Urothelium cell line (cell line): ENCODE measurements around the gene GALR3.

Experiments
- DNase-seq: peaks from one replicate; pipeline ENCODE4 v3.0.0; 2011; ENCODE audit warnings: low spot score, mixed read lengths
- FAIRE-seq: peaks from 2 replicates; lab custom pipeline; 2011; peaks lifted over from hg19 to GRCh38; lab: Jason Lieb, UNC

The GALR3 gene

GRCh38 chr22:37855462-37855861 lies 32.3 kb downstream of the GALR3 start:
- FAIRE-seq = no peak
- no peak for DNase-seq

- DNase-seq (no peak), FAIRE-seq (no peak)
These were observed 37.7 kb downstream of the GALR3 start for GRCh38 chr22:37860796-37861421.

GRCh38 chr22:37862570-37863325 lies 39.6 kb downstream of the GALR3 start:
- FAIRE-seq (no peak), DNase-seq (no peak)

- FAIRE-seq = no peak
These were observed 42.3 kb downstream of the GALR3 start for GRCh38 chr22:37865510-37865909.

GRCh38 chr22:37870273-37870672 lies 47.1 kb downstream of the GALR3 start:
- FAIRE-seq = no peak
- no peak for DNase-seq

More at GRCh38 chr22:37865510-37865909, 42.3 kb downstream of the GALR3 start:
- DNase-seq = no peak
